SK-N-SH (cell line): ENCODE measurements around the gene SLC46A1. TPM values are rescaled to one million over a fixed set of nuclear protein-coding genes. Genes with fewer than 3 reads are reported as not detected.

Experiments
- CTCF ChIA-PET: fragments of 300-600, 350-600 bp; formaldehyde crosslinking; extraction: SDS; loops from one replicate; lab custom pipeline; 2021; lab: Yijun Ruan, JAX
- POLR2A ChIA-PET: fragments of 350-600 bp; sonication (Branson Sonifier 250); formaldehyde crosslinking; extraction: SDS; loops from one replicate; lab custom pipeline; 2020; ENCODE audit warnings: antibody characterized with exemption, inconsistent platforms; lab: Yijun Ruan, JAX
- DNase-seq: peaks from one replicate; pipeline ENCODE4 v3.0.0; 2012
- H2AFZ ChIP-seq: fragments of 200-600 bp; sonication (generic); 2 replicates; pipeline ENCODE4 v1.8.1; 2016; ENCODE audit warnings: antibody characterized with exemption, mild to moderate bottlenecking, low read depth
- H3F3A ChIP-seq: fragments of 200-600 bp; sonication (generic); replicated peaks from 2 replicates; pipeline ENCODE3; 2016; ENCODE audit warnings: antibody characterized with exemption, mild to moderate bottlenecking; ENCODE audit not compliant: insufficient read depth
- H3K27ac ChIP-seq, 2 experiments: fragments of 200-500 bp in 1 of 2; fragments of 200-600 bp in 1 of 2; sonication (Bioruptor generic) in 1 of 2; sonication (generic), shearing (Covaris generic) in 1 of 2; 2 replicates each; pipeline versions ENCODE4 v1.5.1 to v1.6.1; 2014 to 2016; ENCODE audit warnings: low read depth in 2 of 2, inconsistent platforms in 1 of 2, low read length in 1 of 2, mild to moderate bottlenecking in 1 of 2, mixed read lengths in 1 of 2
- H3K27me3 ChIP-seq: fragments of 200-600 bp; sonication (generic), shearing (Covaris generic); 2 replicates; pipeline ENCODE4 v1.6.1; 2016; ENCODE audit warnings: mixed run types; ENCODE audit not compliant: insufficient read depth
- H3K36me3 ChIP-seq, 2 experiments: fragments of 200-500 bp in 1 of 2; fragments of 200-600 bp in 1 of 2; sonication (Bioruptor generic) in 1 of 2; sonication (generic) in 1 of 2; replicated peaks in 1 of 2; 2 replicates each; pipeline versions ENCODE3 to v1.5.1; 2014 to 2016; ENCODE audit warnings: low read length in 1 of 2, mild to moderate bottlenecking in 1 of 2; ENCODE audit not compliant: insufficient read depth in 2 of 2, control insufficient read depth in 1 of 2
- H3K4me1 ChIP-seq, 2 experiments: fragments of 200-500 bp in 1 of 2; fragments of 200-600 bp in 1 of 2; sonication (Bioruptor generic) in 1 of 2; sonication (generic), shearing (Covaris generic) in 1 of 2; 2 replicates each; pipeline versions ENCODE4 v1.5.1 to v1.6.1; 2014 to 2016; ENCODE audit warnings: low read depth in 1 of 2, low read length in 1 of 2, mixed run types in 1 of 2; ENCODE audit not compliant: insufficient read depth in 2 of 2, control insufficient read depth in 1 of 2
- H3K4me2 ChIP-seq: fragments of 200-600 bp; sonication (generic), shearing (Covaris generic); 2 replicates; pipeline ENCODE4 v1.6.1; 2017; ENCODE audit warnings: mixed run types
- H3K4me3 ChIP-seq, 2 experiments: fragments of 200-500 bp in 1 of 2; fragments of 200-600 bp in 1 of 2; sonication (Bioruptor generic) in 1 of 2; sonication (generic), shearing (Covaris generic) in 1 of 2; 2 replicates each; pipeline versions ENCODE4 v1.5.1 to v1.8.1; 2014 to 2016; ENCODE audit warnings: low read depth in 2 of 2, inconsistent platforms in 1 of 2, low read length in 1 of 2, mild to moderate bottlenecking in 1 of 2, mixed read lengths in 1 of 2, moderate library complexity in 1 of 2
- H3K79me2 ChIP-seq: fragments of 200-600 bp; sonication (generic); 2 replicates; pipeline ENCODE4 v1.8.1; 2017; ENCODE audit warnings: mild to moderate bottlenecking; ENCODE audit not compliant: insufficient read depth
- H3K9ac ChIP-seq: fragments of 200-600 bp; sonication (generic); 2 replicates; pipeline ENCODE4 v1.6.1; 2017; ENCODE audit warnings: mixed run types
- H3K9me2 ChIP-seq: fragments of 200-600 bp; sonication (generic); 2 replicates; pipeline ENCODE4 v1.6.1; 2017; ENCODE audit warnings: mixed run types
- H3K9me3 ChIP-seq: fragments of 200-600 bp; sonication (generic); 2 replicates; pipeline ENCODE4 v1.6.1; 2017; ENCODE audit warnings: mixed run types, mild to moderate bottlenecking, moderate library complexity
- H4K20me1 ChIP-seq: fragments of 200-600 bp; sonication (generic); 2 replicates; pipeline ENCODE4 v1.6.1; 2017; ENCODE audit warnings: mild to moderate bottlenecking, mixed run types; ENCODE audit not compliant: insufficient read depth
- CHD2 ChIP-seq: fragments of 150-350 bp; IDR thresholded peaks from 2 replicates; pipeline ENCODE4 v1.6.1; 2018; ENCODE audit warnings: low read length; ENCODE audit not compliant: partially characterized antibody
- CTCF ChIP-seq: fragments of 200-600 bp; sonication (generic); IDR thresholded peaks from 2 replicates; pipeline ENCODE4 v1.6.1; 2017; ENCODE audit warnings: antibody characterized with exemption, mild to moderate bottlenecking, moderate library complexity
- EZH2phosphoT487 ChIP-seq: fragments of 200-600 bp; sonication (generic); IDR thresholded peaks from 2 replicates; pipeline ENCODE4 v1.6.1; 2017; ENCODE audit warnings: low read depth, mixed run types, mild to moderate bottlenecking, antibody characterized with exemption, moderate library complexity, borderline replicate concordance
- FOSL2 ChIP-seq: IDR thresholded peaks from 2 replicates; pipeline ENCODE4 v1.4.0; 2012; ENCODE audit warnings: low read depth, mild to moderate bottlenecking, moderate library complexity, borderline replicate concordance
- FOXM1 ChIP-seq: IDR thresholded peaks from 2 replicates; pipeline ENCODE4 v1.4.0; 2012; ENCODE audit warnings: low read depth, mild to moderate bottlenecking
- GABPA ChIP-seq: IDR thresholded peaks from 2 replicates; pipeline ENCODE4 v1.4.0; 2012; ENCODE audit warnings: low read depth, mild to moderate bottlenecking
- JUND ChIP-seq: IDR thresholded peaks from 2 replicates; pipeline ENCODE4 v1.4.0; 2012
- MEF2A ChIP-seq: IDR thresholded peaks from 2 replicates; pipeline ENCODE4 v1.4.0; 2012; ENCODE audit warnings: low read depth, borderline replicate concordance
- MXI1 ChIP-seq: IDR thresholded peaks from 2 replicates; pipeline ENCODE4 v1.6.1; 2012; ENCODE audit warnings: mild to moderate bottlenecking, low read depth, low read length, improper control_type of control experiment
- NRF1 ChIP-seq: IDR thresholded peaks from 2 replicates; pipeline ENCODE4 v1.6.1; 2012; ENCODE audit warnings: low read depth, mild to moderate bottlenecking, low read length
- PBX3 ChIP-seq: IDR thresholded peaks from 2 replicates; pipeline ENCODE4; 2012
- POLR2AphosphoS5 ChIP-seq: IDR thresholded peaks from 2 replicates; pipeline ENCODE4 v1.6.1; 2012; ENCODE audit warnings: low read depth, low read length
- RAD21 ChIP-seq: IDR thresholded peaks from 2 replicates; pipeline ENCODE4 v1.6.1; 2012; ENCODE audit warnings: mild to moderate bottlenecking, low read length
- RXRA ChIP-seq: IDR thresholded peaks from 2 replicates; pipeline ENCODE4 v1.4.0; 2012; ENCODE audit warnings: low read depth, mild to moderate bottlenecking, borderline replicate concordance
- SMC3 ChIP-seq: IDR thresholded peaks from 2 replicates; pipeline ENCODE4 v1.6.1; 2012; ENCODE audit warnings: low read depth, low read length, improper control_type of control experiment
- TCF12 ChIP-seq: IDR thresholded peaks from 2 replicates; pipeline ENCODE4 v1.4.0; 2012
- YY1 ChIP-seq: IDR thresholded peaks from 2 replicates; pipeline ENCODE4 v1.4.0; 2012; ENCODE audit warnings: low read depth, mild to moderate bottlenecking
- ZBTB33 ChIP-seq: IDR thresholded peaks from 2 replicates; pipeline ENCODE4 v1.4.0; 2012; ENCODE audit warnings: low read depth, borderline replicate concordance
- WGBS: methylation state at CpG from one replicate; pipeline ENCODE4 v1.1.6; 2017; ENCODE audit warnings: low lambda C conversion rate; 5-methylcytosine and 5-hydroxymethylcytosine counted together
- polyA plus RNA-seq, 3 experiments: library from polyadenylated mRNA; depleted of rRNA; stranded (reverse); fragments of >200 nt; gene quantifications; 2 replicates each; pipeline ENCODE4 v1.2.3, GENCODE V29; 2012
- TF ChIP-seq, protein P1 (sequence below): IDR thresholded peaks from 2 replicates; pipeline ENCODE4 v1.4.0; 2012; ENCODE audit warnings: low read depth, borderline replicate concordance

Gene SLC46A1
- polyA plus RNA-seq, 1 of the 3 experiments (the other 2 are of a cell fraction) = 4.3 TPM

- H3K9me2 ChIP-seq = no peaks in the 10 kb centered on the region
- POLR2A ChIA-PET = interaction anchor here (0.9 to 2.9 kb wide), 4 partner anchors 8 to 11 kb away, joined by 3 to 15 read pairs (median 9); partner anchors contain the start of genes IFT20, POLDIP2 and TNFAIP1
- peaks cover 62 to 82% of the 10 kb centered on the region in 2 experiments for H3K36me3 ChIP-seq
- DNase-seq = peak; percentile 39
- H4K20me1 ChIP-seq = no peaks in the 10 kb centered on the region
- H2AFZ ChIP-seq = no peak overlapping the region
- peaks cover 43% of the 10 kb centered on the region for H3F3A ChIP-seq
- H3K9ac ChIP-seq = peak overlapping the region; percentile 5; the same call in 1 of the 2 replicates
- H3K4me1 ChIP-seq = peaks cover 9 to 23% of the 10 kb centered on the region in 2 experiments
- peak overlapping the region; percentile 80 to 83 for H3K27ac ChIP-seq
- H3K4me3 ChIP-seq = no peak overlapping the region
- TF ChIP-seq SMC3 (peak; percentile 1; the same call in 1 of the 2 replicates), CTCF (peak; percentile 39), GABPA (no peak), RAD21 (peak; percentile 23; the same call in 1 of the 2 replicates), YY1 (no peak), JUND (0 out of 2 replicates have a peak, but pooled peaks have one; percentile 15)
- 74% methylated on average over 7 of the region's 7 CpGs for WGBS
- CTCF ChIA-PET = interaction anchor here (0.8 to 2.0 kb wide), 4 partner anchors 11 to 118 kb away, joined by 3 to 8 read pairs (median 4); partner anchors contain the start of genes IFT20, POLDIP2 and TNFAIP1
- H3K79me2 ChIP-seq = peaks cover 7% of the 10 kb centered on the region; the same call in 1 of the 2 replicates
- H3K9me3 ChIP-seq = no peaks in the 10 kb centered on the region
- no peaks in the 10 kb centered on the region for H3K27me3 ChIP-seq
- H3K4me2 ChIP-seq = peak overlapping the region; percentile 53
Measured at GRCh38 chr17:28346746-28347246, 59.2 kb downstream of the SLC46A1 start.

- Histone ChIP-seq H3F3A (peaks cover 43% of the 10 kb centered on the region), H4K20me1 (no peaks in the 10 kb centered on the region), H2AFZ (no peak overlapping the region), H3K9ac (peak overlapping the region; percentile 5; the same call in 1 of the 2 replicates), H3K9me3 (no peaks in the 10 kb centered on the region), H3K4me2 (peak overlapping the region; percentile 53), H3K79me2 (peaks cover 8% of the 10 kb centered on the region; the same call in 1 of the 2 replicates), H3K4me1 (peaks cover 9 to 23% of the 10 kb centered on the region in 2 experiments), H3K36me3 (peaks cover 60 to 82% of the 10 kb centered on the region in 2 experiments), H3K27me3 (no peaks in the 10 kb centered on the region), H3K4me3 (no peak overlapping the region), H3K9me2 (no peaks in the 10 kb centered on the region), H3K27ac (peak overlapping the region; percentile 80 to 83)
- ChIA-PET CTCF (interaction anchor here (0.8 to 2.0 kb wide), 5 partner anchors 9 to 118 kb away, joined by 3 to 8 read pairs (median 3); partner anchors contain the start of genes IFT20, POLDIP2 and TNFAIP1), POLR2A (interaction anchor here (0.9 to 2.3 kb wide), 2 partner anchors 10 to 11 kb away, joined by 3 to 14 read pairs; partner anchors contain the start of genes IFT20, POLDIP2 and TNFAIP1)
- no peak for DNase-seq
- 98% methylated on average over 2 of the region's 2 CpGs for WGBS
- TF ChIP-seq NRF1 = no peak
- no peak; the same call in 1 of the 2 replicates for TF ChIP-seq POLR2AphosphoS5
- no peak for TF ChIP-seq FOSL2
- TF ChIP-seq ZBTB33 = no peak
- no peak for TF ChIP-seq TCF12
- TF ChIP-seq CHD2 = no peak
- TF ChIP-seq MEF2A = no peak
- TF ChIP-seq, protein P1, sequence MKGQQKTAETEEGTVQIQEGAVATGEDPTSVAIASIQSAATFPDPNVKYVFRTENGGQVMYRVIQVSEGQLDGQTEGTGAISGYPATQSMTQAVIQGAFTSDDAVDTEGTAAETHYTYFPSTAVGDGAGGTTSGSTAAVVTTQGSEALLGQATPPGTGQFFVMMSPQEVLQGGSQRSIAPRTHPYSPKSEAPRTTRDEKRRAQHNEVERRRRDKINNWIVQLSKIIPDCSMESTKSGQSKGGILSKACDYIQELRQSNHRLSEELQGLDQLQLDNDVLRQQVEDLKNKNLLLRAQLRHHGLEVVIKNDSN = no peak
- TF ChIP-seq RAD21 = no peak
- TF ChIP-seq CTCF = no peak
- TF ChIP-seq MXI1 = no peak
- TF ChIP-seq JUND = no peak
- no peak for TF ChIP-seq FOXM1
- TF ChIP-seq PBX3 = no peak
- no peak for TF ChIP-seq RXRA
- no peak for TF ChIP-seq EZH2phosphoT487
Measured at GRCh38 chr17:28346199-28346580, 59.8 kb downstream of the SLC46A1 start.
